OCI-LY1 (cell line): ENCODE results near the gene ARHGAP11B.
"Not testable (repeated sequence)": the region's sequence is repeated elsewhere in the genome, so short reads cannot be mapped to it uniquely, and the experiment has no call there.

Source experiments
- H2AFZ ChIP-seq: fragments of 200-600 bp; sonication (generic), shearing (Covaris generic); 2 replicates; pipeline ENCODE4 v1.6.0; 2014; ENCODE audit warnings: antibody characterized with exemption, mild to moderate bottlenecking, low read length
- H3F3A ChIP-seq: fragments of 200-600 bp; sonication (generic), shearing (Covaris generic); 2 replicates; pipeline ENCODE4 v1.6.0; 2014; ENCODE audit warnings: mild to moderate bottlenecking, antibody characterized with exemption, low read length, moderate library complexity; ENCODE audit not compliant: insufficient read depth
- H3K27ac ChIP-seq: fragments of 200-600 bp; sonication (generic); 2 replicates; pipeline ENCODE4 v1.5.1; 2014; ENCODE audit warnings: low read length, mixed run types, mild to moderate bottlenecking, low read depth; ENCODE audit not compliant: poor library complexity, severe bottlenecking
- H3K27me3 ChIP-seq: fragments of 200-600 bp; sonication (generic); 2 replicates; pipeline ENCODE4 v1.6.0; 2014; ENCODE audit warnings: antibody characterized with exemption, mild to moderate bottlenecking, low read length, moderate library complexity; ENCODE audit not compliant: insufficient read depth
- H3K36me3 ChIP-seq: fragments of 200-600 bp; sonication (generic); 2 replicates; pipeline ENCODE4 v1.6.1; 2014; ENCODE audit warnings: mild to moderate bottlenecking, antibody characterized with exemption, low read length, moderate library complexity, mixed read lengths; ENCODE audit not compliant: insufficient read depth
- H3K4me1 ChIP-seq: fragments of 200-600 bp; sonication (generic); 2 replicates; pipeline ENCODE4 v1.5.1; 2014; ENCODE audit warnings: mild to moderate bottlenecking, low read length, moderate library complexity; ENCODE audit not compliant: insufficient read depth, severe bottlenecking
- H3K4me2 ChIP-seq: fragments of 200-600 bp; sonication (generic), shearing (Covaris generic); 2 replicates; pipeline ENCODE4 v1.6.1; 2014; ENCODE audit warnings: low read length
- H3K4me3 ChIP-seq: fragments of 200-600 bp; sonication (generic); 2 replicates; pipeline ENCODE4 v1.5.1; 2014; ENCODE audit warnings: low read length, low read depth, mild to moderate bottlenecking, mixed read lengths; ENCODE audit not compliant: poor library complexity, severe bottlenecking
- H3K79me2 ChIP-seq: fragments of 200-600 bp; shearing (Covaris generic); 2 replicates; pipeline ENCODE4 v1.6.1; 2016; ENCODE audit warnings: mixed run types, low read length, mixed read lengths; ENCODE audit not compliant: insufficient read depth
- H3K9ac ChIP-seq: fragments of 200-600 bp; sonication (generic), shearing (Covaris generic); 2 replicates; pipeline ENCODE4 v1.6.1; 2014; ENCODE audit warnings: mild to moderate bottlenecking, low read length, mixed read lengths
- H3K9me2 ChIP-seq: fragments of 200-600 bp; sonication (generic), shearing (Covaris generic); 2 replicates; pipeline ENCODE4 v1.6.1; 2014; ENCODE audit warnings: low read depth, mild to moderate bottlenecking, low read length, mixed read lengths
- H3K9me3 ChIP-seq: fragments of 200-600 bp; shearing (Covaris generic); 2 replicates; pipeline ENCODE4 v1.6.1; 2014; ENCODE audit warnings: low read length, mixed read lengths
- H4K20me1 ChIP-seq: fragments of 200-600 bp; sonication (generic), shearing (Covaris generic); 2 replicates; pipeline ENCODE4 v1.6.0; 2016; ENCODE audit warnings: mild to moderate bottlenecking, low read length; ENCODE audit not compliant: insufficient read depth

ARHGAP11B gene

DNA sequence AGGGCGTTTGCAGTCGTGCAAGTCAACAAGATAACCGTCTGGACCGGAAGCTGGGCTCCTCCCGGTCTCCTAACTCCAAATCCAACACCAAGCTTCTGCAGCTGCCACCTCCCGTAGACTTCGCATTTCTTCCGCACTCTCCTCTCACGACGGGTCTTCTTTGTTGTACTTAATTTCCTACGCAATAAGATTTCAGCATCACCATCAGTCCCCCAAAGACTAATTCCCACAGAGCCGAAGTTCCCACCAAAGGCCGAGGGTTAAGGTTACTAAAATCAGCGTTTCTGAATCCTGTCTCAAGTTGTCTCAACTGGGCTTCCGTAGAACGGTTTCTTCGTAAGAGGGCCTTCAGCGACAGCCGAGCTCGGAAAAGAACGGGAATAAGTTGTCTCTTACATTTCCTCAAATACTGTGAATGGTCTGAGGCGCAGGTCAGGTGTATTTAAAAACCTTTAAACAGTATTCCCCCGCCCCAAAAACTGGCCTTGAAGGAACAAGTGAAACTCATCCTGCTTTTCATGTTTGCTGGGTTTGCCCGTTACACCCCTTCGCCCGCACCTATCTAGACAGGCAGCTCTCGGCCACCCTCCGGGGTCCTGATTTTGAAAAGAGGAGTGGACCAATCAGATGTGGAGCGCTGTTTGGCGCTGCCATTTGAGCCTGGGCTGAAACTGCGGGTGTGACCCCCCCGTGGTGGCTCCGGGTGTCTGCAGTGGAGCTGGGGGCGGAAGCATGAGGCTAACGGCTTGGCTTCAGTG lies at the start of gene ARHGAP11B:
Gene ARHGAP11B (plus strand): TSS at position 693 of the 758 bp plus-strand sequence.
- H3K4me3 ChIP-seq = peak within 1 kb of the TSS; percentile 93

GRCh38 chr15:30579394-30579970 lies 46.4 kb upstream of the ARHGAP11B start:
- H3K9me3 ChIP-seq, H3K4me3 ChIP-seq, H3K9ac ChIP-seq, H3K4me2 ChIP-seq, H3K27me3 ChIP-seq, H3K9me2 ChIP-seq, H3K27ac ChIP-seq, H3K79me2 ChIP-seq, H3K4me1 ChIP-seq, H3K36me3 ChIP-seq, H3F3A ChIP-seq, H2AFZ ChIP-seq, H4K20me1 ChIP-seq: not testable (repeated sequence)

More for the DNA sequence above, at the start of gene ARHGAP11B:
- H3K9me3 ChIP-seq, H3F3A ChIP-seq, H3K9me2 ChIP-seq, H3K27me3 ChIP-seq, H4K20me1 ChIP-seq, H2AFZ ChIP-seq: not testable (repeated sequence)
- Histone ChIP-seq H3K27ac (peak within 1 kb of the TSS; percentile 90), H3K4me2 (peak within 1 kb of the TSS; percentile 82), H3K9ac (peak within 1 kb of the TSS; percentile 98), H3K79me2 (peaks cover 42% of the 10 kb centered on the region), H3K36me3 (peaks cover 12% of the 10 kb centered on the region), H3K4me1 (peaks cover 20% of the 10 kb centered on the region)

GRCh38 chr15:30580716-30581115 lies 45.2 kb upstream of the ARHGAP11B start:
- H2AFZ ChIP-seq, H3K27me3 ChIP-seq, H3F3A ChIP-seq, H3K4me3 ChIP-seq, H3K79me2 ChIP-seq, H3K9me3 ChIP-seq, H3K4me2 ChIP-seq, H3K4me1 ChIP-seq, H3K27ac ChIP-seq, H3K36me3 ChIP-seq, H3K9me2 ChIP-seq, H4K20me1 ChIP-seq, H3K9ac ChIP-seq: not testable (repeated sequence)

GRCh38 chr15:30598953-30599352 lies 27.0 kb upstream of the ARHGAP11B start:
- not testable (repeated sequence) for H3F3A ChIP-seq, H3K36me3 ChIP-seq, H2AFZ ChIP-seq, H3K27me3 ChIP-seq, H3K9me3 ChIP-seq, H3K79me2 ChIP-seq, H3K4me3 ChIP-seq, H4K20me1 ChIP-seq, H3K9ac ChIP-seq, H3K27ac ChIP-seq, H3K9me2 ChIP-seq, H3K4me2 ChIP-seq, H3K4me1 ChIP-seq

DNA sequence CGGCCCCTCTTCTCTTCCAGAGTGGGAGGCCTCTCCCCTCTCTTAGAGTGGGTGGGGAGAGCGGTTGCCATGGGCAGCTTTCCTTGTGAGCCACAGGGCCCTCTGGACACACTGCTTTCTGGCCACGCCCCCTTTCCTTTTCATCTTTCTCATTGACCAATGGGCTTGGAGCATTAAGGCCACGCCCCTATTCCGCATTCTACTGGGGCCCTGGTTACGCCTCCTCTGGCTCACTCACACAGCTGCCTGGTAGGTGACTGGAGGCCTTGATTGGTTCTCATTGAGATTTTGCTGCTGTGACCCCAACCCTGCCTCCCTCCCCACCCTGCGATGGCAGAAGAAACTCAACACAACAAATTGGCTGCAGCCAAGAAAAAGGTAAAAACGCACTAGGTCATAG lies 22.1 kb upstream of the ARHGAP11B start, which contains the start of gene GOLGA8H:
Gene GOLGA8H (plus strand): TSS at position 233 of the 400 bp plus-strand sequence. CDS start 98 bp downstream, at position 331.
- H3K27ac ChIP-seq, H2AFZ ChIP-seq, H3K9me3 ChIP-seq, H3K27me3 ChIP-seq, H3K36me3 ChIP-seq, H3K9me2 ChIP-seq, H4K20me1 ChIP-seq, H3K79me2 ChIP-seq, H3K4me1 ChIP-seq, H3K9ac ChIP-seq, H3K4me2 ChIP-seq, H3F3A ChIP-seq, H3K4me3 ChIP-seq: not testable (repeated sequence)

DNA sequence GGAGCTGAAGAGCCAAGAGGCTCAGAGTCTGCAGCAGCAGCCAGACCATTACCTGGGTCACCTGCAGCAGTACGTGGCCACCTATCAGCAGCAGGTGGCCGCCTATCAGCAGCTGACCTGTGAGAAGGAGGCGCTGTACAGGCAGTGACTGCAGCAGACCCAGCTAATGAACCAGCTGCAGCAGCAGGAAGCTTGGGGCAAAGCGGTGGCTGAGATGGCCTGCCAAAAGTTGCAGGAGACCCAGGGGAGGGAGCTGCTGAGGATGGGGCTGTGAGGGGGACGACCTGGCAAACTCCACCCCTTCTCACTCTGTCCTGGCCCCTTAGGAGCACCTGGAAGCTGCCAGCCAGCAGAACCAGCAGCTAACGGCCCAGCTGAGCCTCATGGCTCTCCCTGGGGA lies 13.7 kb upstream of the ARHGAP11B start:
- H3K9me2 ChIP-seq, H3K27me3 ChIP-seq, H3K9me3 ChIP-seq, H3K4me3 ChIP-seq, H3F3A ChIP-seq, H3K36me3 ChIP-seq, H3K4me2 ChIP-seq, H3K4me1 ChIP-seq, H2AFZ ChIP-seq, H3K79me2 ChIP-seq, H3K27ac ChIP-seq, H3K9ac ChIP-seq, H4K20me1 ChIP-seq: not testable (repeated sequence)

DNA sequence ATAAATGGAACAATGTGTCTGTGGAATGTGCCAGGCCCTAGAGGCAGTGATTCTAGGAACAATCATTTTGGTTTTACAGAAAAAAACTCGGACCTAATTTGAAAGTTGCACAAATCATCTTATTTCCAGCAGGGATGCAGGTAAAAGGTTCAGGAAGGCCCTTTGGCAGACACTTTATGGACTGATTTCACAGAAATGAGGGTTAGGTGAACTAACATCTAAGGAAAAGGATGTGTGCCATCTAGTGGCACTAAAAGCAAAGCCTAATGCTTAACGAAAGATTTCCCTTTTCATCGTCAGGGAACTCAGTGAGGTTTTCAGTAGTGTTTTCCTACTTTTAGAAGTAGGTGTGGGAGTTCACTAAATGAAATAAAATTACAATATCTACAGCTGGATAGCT lies 4.6 kb upstream of the ARHGAP11B start:
- not testable (repeated sequence) for H3K9me2 ChIP-seq, H3K27ac ChIP-seq, H2AFZ ChIP-seq, H3K27me3 ChIP-seq, H3K9ac ChIP-seq, H3K9me3 ChIP-seq, H3K36me3 ChIP-seq, H4K20me1 ChIP-seq, H3K4me1 ChIP-seq, H3K4me2 ChIP-seq, H3K4me3 ChIP-seq, H3K79me2 ChIP-seq, H3F3A ChIP-seq
